GM18499 (cell line): ENCODE results near the gene IMMP2L.
"Not testable (repeated sequence)": the region's sequence is repeated elsewhere in the genome, so short reads cannot be mapped to it uniquely, and the experiment has no call there.

Experiments used
- ATAC-seq: cut with Tn5 transposase; IDR thresholded peaks from one replicate; pipeline ENCODE4 v1.9.1; 2021; ENCODE audit warnings: moderate number of reproducible peaks; ENCODE audit not compliant: insufficient read depth, unreplicated experiment

The IMMP2L gene

DNA sequence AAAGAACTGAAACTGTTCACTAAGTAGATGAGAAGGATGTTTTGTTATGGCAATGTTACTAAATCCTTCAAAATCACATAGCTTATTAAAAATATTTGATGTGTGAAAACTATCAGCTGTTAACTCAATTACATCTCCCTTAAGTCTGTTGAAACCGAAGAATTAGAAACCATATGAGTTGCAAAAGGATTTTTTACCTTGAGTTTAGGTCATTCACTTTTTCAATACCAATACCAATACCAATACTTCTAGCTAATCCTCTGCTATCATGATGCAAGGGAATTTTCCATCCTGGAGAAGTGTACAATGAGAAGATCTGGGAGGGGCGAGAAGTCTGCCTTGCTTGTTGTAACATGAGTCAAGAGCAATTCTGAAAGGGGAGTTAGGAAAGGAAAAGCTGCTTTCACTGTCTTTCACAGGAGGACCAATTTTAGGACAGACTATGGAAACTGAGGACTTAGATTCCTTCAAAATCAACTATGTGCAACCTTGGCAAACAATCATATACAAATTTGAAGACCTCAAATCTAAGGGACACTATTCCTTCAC lies 199.7 kb downstream of the IMMP2L start:
- ATAC-seq = no peak

GRCh38 chr7:111358915-111359314 lies 203.4 kb downstream of the IMMP2L start:
- ATAC-seq = no peak

GRCh38 chr7:111357691-111358090 lies 204.6 kb downstream of the IMMP2L start:
- ATAC-seq = no peak

GRCh38 chr7:111356941-111357340 lies 205.4 kb downstream of the IMMP2L start:
- no peak for ATAC-seq

DNA sequence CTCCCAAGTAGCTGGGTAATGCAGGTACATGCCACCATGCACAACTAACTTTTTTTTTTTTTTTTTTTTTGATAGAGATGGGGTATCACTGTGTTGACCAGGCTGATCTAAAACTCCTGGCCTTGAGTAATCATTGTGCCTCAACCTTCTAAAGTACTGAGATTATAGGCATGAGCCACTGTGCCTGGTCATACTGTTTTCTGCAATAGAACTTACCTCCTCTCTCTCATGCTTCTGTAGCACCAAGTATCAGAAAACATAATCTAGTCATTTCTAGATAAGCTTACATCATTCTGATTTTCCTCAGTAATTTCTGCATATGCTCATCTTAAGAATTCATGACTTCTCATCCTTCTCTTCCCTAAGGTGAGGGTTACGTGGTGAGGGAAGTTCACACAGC lies 210.0 kb downstream of the IMMP2L start:
- ATAC-seq = no peak

DNA sequence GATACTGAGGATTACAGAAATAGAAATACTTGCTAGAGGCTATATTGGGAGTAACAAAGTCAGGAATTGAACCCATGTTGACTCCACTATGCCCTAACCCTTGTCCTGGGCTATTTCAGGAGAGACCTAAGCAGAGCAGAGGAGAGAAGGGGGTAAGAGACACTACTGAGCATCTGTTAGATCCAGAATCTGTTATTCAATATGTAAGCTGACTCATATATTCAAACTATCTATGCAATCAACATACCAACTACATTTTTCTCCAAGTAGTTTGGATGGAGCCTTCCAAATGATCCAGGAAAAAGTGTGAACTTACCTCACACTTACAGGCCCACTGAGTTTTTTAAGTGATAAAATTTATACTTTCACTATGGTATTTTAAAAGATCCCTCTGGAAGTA lies 216.1 kb downstream of the IMMP2L start:
- ATAC-seq = no peak

DNA sequence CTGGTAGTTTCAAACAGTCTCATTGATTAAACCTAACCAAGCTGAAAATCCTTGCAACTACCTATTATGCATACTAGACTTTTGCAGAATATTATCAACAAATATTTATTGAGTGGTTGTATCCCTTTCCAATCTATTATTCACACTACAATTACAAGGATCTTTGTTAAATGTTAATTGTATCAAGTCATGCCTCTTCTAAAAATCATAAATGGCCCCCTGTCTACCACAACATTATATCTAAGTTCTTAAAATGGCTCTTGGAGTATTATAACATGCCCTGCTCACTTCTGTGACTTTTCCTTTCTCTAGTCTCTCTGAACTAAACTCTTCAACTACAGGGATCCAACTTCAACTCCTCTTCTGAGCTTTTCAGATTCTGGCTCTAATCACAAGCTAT lies 219.3 kb downstream of the IMMP2L start:
- ATAC-seq = no peak

DNA sequence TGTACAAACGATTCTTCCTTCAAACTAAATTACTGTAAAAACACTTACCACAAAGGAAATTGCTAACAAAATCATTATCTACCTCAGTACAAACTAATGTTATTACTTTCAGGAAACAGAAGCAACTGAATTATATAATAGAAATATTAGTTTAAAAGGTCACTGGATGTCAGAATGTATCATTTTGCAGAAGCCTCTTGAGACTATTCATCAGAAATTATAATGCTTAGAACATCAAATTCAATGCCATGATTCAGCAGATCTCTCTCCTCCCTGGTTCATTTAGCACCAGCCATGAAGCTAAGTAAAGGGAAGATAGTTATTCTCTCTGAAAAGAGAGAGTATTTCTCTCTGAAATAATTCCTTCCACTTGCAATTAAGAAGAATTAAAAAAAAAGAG lies 223.3 kb downstream of the IMMP2L start:
- no peak for ATAC-seq

DNA sequence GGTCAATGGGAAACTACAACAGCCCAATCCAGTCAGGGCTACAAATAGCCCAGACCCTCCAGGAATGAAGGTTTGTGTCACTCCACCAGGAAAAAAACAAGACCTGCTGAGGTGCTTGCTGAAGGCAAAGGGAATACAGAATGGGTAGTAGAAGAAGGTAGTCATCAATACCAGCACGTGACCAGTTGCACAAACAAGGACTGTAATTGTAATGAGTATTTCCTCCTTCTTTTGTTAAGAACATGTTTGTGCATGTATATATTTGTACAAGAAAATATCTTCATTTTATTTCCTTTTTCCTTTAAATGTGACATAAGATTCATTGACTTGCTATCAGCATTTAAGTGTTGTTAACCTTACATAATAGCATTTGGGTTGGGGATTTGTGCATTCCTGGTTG lies 229.3 kb downstream of the IMMP2L start:
- ATAC-seq = no peak

DNA sequence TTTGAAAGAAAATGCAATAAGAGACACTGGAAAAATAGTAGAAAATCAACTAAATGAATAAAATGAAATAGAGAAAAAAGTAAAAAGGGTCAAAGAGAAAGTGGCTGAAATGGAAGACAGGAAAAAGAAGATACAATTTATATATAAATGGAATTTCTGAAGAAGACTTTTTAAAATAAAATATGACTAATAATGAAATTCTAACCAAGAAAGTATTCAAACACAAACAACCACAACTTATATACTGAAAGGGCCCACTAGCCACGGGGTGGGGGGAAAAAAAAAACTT lies 232.1 kb downstream of the IMMP2L start:
- ATAC-seq = no peak

DNA sequence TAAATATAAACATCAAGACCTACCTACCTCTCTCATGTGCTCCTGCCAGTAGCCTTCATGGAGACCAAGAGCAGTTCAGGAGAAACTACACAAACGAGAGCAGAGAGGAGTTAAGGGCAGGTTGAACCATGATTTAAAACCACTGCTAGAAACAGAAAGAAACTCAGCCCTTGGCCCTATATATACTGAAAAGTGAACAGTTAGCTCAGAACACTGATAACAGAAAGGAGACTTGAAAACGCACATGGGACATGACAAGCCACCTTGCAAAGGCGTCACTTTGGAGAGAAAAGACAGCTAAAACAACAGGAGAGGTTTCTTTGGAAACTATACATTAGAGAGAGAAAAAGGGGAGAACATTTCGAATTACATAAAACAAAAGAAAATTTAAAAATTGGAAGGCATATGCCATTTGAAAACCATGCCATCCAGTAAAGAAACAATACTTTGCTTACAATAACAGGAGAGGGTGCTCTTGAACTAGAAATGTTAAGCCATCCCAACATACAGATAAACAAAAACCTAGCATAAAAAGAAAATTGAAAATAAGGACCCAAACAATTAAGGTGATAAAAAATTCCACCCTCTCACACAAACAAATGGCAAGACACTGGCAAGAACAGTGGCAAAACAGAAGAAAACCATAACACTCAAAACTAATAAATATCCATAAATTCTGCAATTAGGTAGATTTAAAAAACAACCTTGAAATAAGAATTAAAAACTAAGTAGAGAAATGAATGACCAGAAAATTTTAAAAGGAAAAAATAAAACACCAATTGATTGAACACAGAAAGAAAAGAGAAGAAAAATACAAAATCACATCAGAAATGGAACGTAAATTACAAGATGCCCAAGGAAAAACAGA lies 232.7 kb downstream of the IMMP2L start:
- ATAC-seq = no peak

DNA sequence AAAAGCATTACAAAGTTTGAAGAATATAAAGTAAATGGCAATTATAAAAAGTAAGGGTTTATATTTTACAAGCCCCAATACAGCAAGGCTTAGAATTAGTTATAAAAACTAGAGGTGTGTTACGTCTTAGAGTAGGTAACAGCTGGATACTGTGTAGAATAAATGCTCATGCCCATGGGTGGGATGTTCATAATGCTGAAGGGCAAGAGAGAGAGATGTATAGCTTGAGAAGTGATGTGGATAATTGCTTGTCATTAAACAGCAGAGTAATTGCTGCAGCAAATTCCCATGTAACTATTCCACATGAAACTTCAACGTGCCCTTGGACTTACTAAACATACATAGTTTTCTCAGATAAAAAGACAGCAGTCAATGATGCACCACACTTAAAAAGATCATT lies 233.8 kb downstream of the IMMP2L start:
- no peak for ATAC-seq

DNA sequence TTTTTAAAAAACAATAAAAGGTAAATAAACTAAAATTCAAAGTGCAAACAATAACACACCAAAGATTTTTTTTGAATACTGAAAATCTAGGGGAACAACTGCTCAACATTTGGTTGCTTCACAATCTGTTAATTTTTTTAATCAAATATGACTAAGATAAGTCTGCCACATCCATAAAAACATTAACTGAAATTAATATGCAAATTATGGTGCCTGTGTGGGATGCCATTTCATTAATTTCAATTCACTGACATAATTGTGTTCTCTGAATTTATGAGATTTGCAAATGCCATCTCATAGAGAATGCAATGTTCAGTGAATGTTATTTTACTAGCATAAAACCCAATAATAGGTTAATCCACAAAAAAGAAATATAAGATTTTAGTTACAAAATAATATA lies 237.5 kb downstream of the IMMP2L start:
- ATAC-seq = no peak

DNA sequence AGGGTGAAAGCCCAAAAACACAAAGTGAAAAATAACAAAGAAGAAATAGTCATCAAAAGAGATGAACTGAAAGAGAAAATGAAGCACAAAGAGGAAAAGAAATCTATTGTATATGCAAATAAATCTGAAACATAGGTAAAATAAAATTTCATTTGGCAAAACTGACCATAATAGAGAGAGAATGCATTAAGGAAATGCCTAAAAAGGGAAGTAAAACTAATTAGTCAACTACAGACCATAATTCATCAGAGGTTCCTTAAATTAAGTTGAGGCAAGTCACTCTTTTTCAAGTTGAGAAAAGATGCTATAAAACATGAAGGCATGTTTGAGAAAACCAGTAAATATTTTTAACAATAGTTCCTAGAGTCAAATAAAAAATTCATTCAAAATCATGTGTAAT lies 238.1 kb downstream of the IMMP2L start:
- peak; percentile 76 for ATAC-seq

- not testable (repeated sequence) for ATAC-seq
Measured at GRCh38 chr7:111323670-111324069, 238.6 kb downstream of the IMMP2L start.

GRCh38 chr7:111320133-111320532 lies 242.2 kb downstream of the IMMP2L start:
- peak; percentile 35 for ATAC-seq

DNA sequence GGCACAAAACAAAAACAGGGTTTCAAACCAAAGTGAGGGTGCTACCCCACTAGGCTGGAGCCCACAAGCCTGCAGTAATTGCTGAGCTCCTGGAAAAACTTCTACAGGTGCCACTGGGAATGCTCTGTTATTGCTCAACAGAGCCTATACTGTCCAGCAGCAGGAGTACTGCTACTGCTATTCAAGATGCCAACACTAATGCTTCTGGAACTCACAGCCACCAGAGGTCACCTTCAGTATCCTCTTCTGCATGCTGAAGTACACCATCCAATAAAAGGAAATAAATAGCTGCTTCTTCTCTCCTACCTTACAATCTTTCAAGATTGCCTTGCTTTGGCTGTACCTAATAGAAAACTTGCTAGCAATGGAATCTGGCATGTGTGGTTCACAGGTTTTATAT lies 249.3 kb downstream of the IMMP2L start:
- ATAC-seq = no peak

DNA sequence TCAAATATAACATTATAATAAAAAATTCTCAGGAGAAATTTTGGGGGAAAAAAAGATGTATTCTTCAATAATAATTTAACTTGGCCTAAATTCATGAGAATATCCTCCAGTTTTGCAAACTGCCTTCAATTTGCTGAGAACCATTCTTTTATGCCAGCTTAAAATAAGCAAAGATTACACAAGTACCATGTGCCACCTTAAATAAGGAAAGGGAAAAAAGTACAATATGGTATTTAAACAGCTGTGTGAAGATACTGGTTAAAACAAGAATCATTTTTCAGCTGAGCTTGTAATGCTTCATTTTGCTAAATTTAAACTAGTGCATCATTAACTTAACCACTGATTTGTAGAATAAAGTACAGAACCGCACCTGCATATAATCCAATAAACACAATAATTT lies 253.6 kb downstream of the IMMP2L start:
- no peak for ATAC-seq

DNA sequence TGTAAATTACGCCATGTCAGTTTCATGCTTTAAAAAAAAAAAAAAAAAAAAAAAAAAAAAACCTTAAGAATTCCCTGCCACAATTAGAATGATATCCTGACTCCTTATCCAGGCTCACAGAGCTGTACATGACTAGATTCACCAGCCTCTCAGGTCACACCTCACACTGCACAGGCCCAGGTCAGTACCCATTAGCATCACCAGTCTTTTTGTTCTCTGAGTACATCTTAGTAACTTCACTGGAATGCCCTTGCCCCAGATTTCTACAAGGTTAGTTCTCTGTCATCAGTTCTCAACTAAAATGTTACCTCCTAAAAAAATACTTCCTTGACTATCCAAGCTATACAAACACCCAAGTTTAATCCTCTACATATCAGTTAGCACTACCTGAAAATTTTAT lies 260.4 kb downstream of the IMMP2L start:
- ATAC-seq = no peak

DNA sequence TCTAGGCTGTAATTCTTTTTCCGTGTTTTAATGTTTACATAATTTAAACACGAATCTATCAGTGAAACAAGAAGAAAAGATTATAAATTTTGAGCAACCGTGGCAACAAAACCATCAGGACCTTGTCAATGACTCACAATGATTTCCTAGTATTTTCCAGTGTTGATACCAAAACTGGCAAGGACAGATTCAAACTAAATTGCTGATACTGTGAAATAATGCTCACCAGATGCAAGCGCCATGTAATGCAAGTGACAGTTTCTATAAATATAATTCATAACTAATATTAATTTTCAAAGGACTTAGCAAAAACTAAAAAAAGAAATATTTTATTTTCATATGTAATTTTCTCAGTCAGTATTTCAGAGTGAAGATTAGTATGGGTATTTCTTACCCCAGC lies 267.8 kb downstream of the IMMP2L start:
- no peak for ATAC-seq

DNA sequence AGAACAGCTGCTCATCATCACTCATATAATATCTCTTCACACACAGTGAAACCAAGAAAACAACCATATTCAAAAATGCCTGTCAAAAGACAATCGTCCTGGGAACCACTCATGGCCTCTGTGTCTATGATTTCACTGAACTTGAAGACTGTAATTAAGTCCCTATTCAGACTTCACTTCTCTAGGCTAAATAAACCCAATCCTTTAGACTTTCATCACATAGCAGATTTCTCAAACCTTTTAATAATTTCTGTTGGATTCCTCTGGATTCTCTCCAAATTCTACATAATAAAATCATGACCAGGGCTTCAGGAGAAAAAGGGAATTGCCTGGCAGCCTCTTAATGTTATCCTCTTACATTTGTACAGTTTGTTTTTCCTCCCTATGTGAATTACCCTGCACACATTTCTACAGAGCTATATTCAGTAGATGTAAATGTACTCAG lies 270.2 kb downstream of the IMMP2L start:
- ATAC-seq = no peak

DNA sequence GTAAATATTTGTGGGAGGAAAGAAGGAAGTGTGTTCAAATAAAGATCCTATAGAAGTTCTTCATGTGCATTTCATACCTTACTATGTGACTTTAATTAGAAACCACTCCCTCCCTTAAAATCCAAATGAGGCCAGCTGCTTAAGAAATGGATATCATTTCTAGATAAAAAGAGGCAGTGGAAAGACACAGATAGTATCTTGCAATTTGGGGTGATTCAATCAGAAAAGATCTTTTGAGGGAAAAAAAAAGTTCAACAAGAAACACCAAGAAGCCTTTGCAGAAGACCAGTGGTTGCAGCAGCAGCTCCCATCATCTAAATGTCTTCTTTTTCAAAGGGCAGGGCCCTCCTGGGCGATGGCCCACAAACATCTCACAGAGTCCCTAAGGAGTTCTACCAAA lies 271.3 kb downstream of the IMMP2L start:
- ATAC-seq = no peak
